ENCODE measurements around the gene SNX20.

Gene SNX20

DNA sequence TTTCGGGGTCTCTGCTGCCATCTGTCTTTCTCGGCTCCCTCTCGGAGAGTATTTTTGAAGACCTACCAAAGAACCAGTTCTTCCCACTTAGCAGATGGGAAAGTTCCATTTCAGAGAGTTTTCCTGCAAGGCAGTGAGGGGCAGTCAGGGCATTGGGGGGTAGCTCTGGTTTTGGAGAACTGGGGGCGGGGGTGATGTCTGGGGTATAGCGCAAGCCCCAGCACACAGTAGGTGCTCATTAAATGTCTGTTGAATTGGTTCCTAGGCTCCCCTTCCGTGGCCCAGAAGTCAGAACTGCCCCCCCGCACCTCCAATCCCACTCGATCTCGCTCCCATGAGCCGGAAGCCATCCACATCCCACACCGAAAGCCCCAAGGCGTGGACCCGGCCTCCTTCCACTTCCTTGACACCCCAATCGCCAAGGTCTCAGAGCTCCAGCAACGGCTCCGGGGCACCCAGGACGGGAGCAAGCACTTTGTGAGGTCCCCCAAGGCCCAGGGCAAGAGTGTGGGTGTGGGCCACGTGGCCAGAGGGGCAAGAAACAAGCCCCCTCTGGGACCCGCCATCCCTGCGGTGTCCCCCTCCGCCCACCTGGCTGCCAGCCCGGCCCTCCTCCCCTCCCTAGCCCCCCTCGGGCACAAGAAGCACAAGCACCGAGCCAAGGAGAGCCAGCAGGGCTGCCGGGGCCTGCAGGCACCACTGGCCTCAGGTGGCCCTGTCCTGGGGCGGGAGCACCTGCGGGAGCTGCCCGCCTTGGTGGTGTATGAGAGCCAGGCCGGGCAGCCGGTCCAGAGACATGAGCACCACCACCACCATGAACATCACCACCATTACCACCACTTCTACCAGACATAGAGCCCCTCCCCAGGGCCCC is 47.9 kb downstream of the SNX20 start:
- DNase-seq = no peak

DNA sequence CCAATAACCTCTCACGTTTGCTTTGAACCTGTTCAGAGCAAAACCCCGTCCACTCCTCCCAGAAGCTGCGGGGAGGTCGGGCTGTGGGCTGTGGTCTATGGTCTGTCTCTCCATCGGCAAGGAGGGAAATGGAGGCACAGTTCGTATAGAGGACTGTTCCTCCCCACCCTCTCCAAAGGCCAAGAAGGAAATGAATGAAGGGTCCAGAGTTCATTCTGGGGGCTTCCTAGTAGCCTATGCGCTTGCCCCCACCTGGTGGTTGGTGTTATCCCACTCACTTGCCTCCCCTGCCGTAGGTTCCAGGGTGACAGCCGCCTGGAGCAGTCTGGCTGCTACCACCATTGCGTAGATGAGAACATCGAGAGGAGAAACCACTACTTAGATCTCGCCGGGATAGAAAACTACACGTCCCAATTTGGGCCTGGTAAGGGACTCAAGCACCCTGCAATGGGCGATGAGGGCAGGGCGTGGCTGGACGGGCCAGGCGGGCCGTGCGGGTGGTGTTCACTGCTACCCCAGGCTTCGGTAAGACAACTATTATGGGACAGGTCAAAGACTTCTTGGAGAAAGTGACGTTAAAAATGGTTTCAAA is 49.0 kb downstream of the SNX20 start:
- DNase-seq = no peak

DNA sequence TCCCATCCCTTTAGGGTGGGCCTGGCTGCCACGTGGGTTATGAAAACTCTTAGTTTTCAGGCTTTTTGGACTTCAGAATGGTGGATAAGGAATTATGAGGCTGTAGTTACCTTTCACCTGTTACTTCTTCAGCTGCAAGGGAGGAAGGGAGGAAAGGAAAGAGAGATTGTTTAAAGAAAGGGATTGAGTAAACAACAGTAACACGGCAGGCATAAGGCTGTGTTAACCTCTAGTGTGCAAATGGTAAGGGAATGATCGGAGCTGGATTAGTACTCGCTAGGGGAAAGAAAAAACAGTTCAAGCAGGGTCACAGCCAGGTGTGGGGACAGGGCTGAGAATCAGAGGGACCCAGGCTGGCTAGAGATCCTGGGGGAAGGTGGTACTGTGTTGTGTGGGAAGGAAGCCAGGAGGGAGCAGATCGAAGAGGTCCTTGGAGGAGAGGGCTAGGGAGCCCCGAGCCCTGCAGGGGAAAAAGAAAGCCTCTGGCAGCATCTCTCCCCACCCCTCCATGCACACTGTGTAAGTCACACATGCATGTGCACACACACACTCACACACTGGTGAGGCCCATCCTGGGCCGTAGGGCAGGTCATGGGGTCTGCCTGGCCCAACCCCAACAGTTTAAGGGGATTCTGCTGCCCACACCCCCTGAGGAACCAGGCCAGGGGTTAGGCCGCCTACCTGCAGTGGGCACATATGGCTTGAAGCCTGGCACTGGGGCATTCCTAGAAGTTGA is 49.7 kb downstream of the SNX20 start:
- DNase-seq = peak; percentile 44

DNA sequence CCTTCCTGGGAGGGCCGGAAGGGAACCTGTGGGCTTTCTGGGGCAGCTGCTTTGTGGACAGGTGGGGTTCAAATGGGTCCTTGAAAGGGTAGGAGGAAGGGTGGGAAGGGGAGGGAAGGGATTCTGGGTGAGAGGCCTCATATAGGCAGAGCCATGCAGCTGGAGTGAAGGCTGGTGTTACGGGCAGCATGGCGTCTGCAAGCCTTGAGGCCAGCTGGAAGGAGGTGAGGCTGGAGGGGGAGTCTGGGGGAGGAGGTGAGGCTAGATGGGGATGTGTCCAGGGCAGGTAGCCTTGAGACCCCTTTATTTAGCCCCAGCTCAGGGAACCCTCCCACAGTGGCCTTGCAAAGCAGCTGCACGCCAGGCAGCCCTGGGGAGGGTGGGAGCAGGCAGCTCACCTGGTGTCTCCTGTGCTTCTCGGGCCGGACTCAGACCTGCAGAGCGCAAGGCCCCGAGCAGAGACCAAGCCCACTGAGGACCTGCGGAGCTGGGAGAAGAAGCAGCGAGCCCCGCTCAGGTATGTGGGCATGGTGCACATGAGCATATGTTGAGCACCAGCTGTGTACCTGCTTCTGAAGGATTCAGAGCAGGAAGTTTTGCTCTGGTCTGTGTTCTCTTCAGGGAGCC is 50.6 kb downstream of the SNX20 start:
- no peak for DNase-seq

DNA sequence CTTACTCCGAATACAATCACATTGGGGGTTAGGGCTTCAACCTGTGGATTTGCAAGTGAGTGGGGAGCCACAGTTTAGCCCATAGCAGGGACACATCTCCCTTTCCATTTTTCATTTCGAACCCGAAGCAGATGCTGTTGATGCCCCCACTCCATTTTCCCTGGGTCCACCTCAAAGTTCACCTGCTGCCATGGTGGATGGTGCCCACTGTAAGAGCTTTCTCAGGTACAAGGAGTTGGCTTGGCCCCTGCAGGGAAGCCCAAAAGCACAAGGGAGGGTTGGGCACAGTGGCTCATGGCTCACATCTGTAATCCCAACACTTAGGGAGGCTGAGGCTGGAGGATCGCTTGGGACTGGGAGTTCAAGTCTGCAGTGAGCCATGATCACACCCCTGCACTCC is 51.8 kb downstream of the SNX20 start:
- no peak for DNase-seq

DNA sequence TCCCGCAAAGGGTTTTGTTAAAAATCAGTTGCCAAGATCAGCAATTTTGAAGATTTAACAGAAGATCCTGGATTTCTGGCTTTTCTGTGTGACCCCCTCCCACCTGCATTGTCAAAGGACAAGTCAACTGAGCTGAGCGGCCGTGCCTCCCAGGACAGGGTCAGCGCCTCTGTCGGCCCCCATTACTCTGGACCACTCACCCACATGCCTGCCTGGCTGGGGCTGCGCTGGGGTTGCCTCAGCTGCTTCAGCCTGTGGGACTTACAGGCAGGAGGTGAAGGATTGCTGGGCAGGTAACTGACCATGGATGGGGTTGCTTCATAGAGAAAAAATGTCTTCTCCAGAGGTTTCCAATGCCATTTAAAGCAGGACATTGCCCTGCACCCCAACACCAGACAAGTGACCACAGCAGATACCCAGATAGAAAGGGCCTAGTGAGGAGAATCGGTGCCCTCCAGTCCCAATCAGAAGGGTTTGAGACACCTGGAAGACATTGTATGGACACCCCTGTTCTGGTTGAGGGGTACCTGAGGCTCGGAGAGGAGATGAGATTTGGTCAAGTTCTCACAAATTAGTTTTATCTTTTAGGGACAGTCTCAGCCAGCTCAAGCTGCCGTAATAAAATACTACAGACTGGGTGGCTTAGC is 52.8 kb downstream of the SNX20 start:
- no peak for DNase-seq

DNA sequence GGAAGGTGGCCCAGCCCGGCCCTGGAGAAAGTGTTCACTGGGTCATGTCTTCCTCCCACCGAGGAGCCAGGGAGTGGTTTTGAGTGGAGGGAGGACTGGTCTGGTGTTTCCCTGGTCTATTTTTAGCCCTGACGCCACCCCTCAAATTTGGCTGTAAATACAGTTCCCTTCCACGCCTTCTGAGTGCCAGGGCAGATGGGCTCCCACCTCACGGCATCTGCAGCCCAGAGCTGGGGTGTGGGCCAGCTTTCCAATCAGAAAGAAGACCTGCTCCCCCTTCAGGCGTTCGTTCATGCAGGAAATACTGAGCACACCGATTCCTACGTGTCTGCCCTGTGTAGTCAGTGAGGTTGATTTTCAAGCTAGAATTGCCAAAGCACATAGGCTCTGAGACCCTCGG is 53.7 kb downstream of the SNX20 start:
- DNase-seq = no peak

DNA sequence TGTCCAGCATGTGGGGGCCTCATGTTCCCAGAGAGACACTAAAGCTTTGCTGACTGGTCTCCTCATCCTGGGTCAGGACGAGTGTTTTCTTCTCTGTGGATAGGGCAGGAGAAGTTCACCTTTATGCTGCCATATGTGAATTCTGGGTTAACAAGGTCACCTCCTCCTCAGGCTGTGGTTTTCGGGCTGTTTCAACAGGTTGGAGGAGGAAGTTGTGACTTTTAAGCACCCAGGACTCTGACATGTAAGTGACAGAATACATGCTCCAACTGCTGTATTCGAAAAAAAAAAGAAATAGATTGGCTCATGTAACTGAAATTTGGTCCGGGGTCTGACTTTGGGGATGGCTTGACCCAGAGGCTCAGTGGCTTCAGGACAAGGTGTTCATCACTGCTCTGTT is 54.2 kb downstream of the SNX20 start:
- DNase-seq = no peak

DNA sequence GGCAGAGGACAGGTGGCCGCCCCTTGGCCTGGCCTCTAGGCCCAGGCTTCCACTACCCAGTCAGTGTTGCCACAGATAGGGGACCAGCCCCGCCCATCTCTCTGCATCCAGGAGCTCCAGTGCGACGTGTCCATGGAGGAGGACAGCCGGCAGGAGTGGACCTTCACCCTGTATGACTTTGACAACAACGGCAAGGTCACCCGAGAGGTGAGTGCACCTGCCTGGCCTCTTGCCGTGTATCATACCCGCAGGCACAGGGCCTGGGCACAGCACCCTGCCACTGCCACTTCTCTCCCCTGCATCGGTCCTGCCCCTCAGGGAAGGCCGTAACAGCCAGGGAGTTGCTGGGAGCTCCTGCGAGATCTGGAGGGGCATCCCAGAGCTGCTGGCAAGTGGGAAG is 55.7 kb downstream of the SNX20 start:
- no peak for DNase-seq

DNA sequence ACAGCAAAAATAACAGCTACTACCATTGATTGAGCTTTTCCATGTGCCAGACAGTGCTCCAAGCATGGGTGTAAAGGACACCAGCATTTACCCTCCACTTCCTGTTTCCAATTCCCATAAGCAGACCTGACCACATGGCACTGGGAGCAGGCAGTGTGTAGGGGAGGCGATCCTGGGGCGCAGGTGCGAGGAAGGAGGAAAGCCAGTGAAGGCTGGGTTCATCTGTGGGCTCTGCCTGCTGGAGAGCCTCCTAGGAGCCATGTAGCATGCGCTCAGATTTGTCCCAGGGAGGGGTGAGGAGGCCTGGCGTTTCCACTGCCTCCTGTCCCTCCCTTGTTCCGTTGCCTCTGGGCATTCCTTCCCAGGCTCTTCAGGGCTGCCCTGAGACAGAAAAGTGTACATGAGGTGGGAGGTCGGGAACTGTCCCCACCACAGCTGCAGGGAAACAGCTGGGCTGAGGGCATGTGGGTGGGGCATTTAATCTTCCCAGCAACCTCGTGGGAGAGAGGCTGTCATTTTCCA is 56.6 kb downstream of the SNX20 start:
- DNase-seq = no peak

DNA sequence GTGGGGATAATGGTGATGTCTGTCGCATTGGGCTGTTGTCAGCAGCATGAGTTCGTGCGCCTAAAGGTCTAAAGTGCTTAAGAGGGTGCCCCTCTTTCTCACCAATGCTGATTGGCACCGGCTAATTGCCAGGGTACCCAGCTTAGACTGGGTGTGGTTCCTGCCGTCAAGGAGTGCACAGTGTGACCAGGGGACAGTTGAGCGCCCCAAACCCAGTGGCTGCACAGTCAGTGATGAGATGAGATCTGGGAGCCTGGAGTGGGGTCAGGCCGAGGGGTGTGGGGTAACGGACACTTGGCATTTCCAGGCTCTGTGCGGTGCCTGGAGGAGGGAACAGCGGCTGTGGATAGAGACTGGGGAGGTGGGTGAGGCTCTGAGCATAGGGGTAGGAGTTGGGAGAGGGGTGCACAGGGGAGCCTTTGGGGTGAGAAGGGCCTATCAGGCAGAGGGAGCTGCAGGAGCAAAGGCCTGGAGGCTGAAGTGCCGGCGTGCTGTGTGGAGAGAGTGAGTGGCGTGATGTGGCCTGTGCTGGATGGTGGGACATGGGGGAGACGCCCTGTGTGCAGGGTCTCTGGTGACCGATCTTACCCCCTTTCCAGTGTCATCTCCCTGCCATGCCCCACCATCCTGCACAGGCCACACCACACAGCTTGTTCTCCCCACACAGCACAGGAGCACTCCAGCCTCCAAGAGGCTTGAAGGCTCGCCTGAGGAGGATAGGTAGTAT is 58.3 kb downstream of the SNX20 start:
- no peak for DNase-seq

DNA sequence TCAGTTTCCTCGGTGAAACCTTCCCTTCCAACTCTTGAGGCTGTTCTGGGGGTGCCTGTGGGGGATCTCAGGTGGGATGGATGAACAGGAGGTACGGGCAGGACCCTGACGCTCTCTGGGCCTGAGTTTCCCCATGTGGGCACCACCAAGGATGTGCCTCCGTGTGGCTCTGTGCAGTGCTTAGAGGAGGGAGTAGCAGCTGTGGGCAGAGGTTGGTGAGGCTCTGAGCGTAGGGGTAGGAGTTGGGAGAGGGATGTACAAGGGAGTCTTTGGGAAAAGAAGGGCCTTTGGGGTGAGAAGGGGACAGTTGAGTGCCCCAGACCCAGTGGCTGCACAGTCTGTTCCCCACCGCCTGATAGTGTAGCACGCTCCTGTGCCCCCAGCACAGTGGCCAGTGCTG is 59.1 kb downstream of the SNX20 start:
- no peak for DNase-seq
